GM12878 (cell line): Measurements from ENCODE around the gene CCDC18. TPM values are rescaled to one million over a fixed set of nuclear protein-coding genes. Genes with fewer than 3 reads are reported as not detected.

Experiments
- ATAC-seq: fragments of 200-7000 bp; cut with Tn5 transposase; 3 replicates; pipeline ENCODE4 v1.9.1; 2020; ENCODE audit warnings: mild to moderate bottlenecking, moderate library complexity
- BruUV-seq: library from RNA; stranded (reverse); fragments of 400-500 nt; replicated peaks from 2 replicates; lab custom pipeline; 2021; lab: Mats Ljungman, UMichigan
- CTCF ChIA-PET: fragments of 300-600 bp; sonication (Branson Sonifier 250); formaldehyde crosslinking; extraction: SDS; loops from one replicate; lab custom pipeline; 2021; ENCODE audit warnings: inconsistent platforms; lab: Yijun Ruan, JAX
- POLR2A ChIA-PET: fragments of 350-600 bp; formaldehyde crosslinking; extraction: SDS; loops from one replicate; lab custom pipeline; 2021; ENCODE audit warnings: inconsistent platforms; lab: Charles Lee
- RAD21 ChIA-PET: fragments of 300-600 bp; sonication (Branson Sonifier 250); formaldehyde crosslinking; loops from one replicate; lab custom pipeline; 2023; ENCODE audit warnings: antibody characterized with exemption; ENCODE audit not compliant: unreplicated experiment; lab: Charles Lee
- SMC1A ChIA-PET: fragments of 300-600 bp; sonication (Branson Sonifier 250); formaldehyde crosslinking; loops from one replicate; lab custom pipeline; 2023; ENCODE audit not compliant: unreplicated experiment, uncharacterized antibody; lab: Charles Lee
- DNase-seq: peaks from one replicate; pipeline ENCODE4 v3.0.0-alpha.2; 2011; ENCODE audit warnings: low read depth, low spot score
- FAIRE-seq: peaks from 3 replicates; lab custom pipeline; 2011; peaks lifted over from hg19 to GRCh38; lab: Jason Lieb, UNC
- H2AFZ ChIP-seq: 2 replicates; pipeline ENCODE4 v1.6.0; 2011; ENCODE audit warnings: low read depth, low read length, control low read depth; ENCODE audit not compliant: control insufficient read depth
- H3K27ac ChIP-seq: 2 replicates; pipeline ENCODE4 v1.5.1; 2011; ENCODE audit warnings: control low read depth; ENCODE audit not compliant: control insufficient read depth, insufficient read depth
- H3K27me3 ChIP-seq, 2 experiments: replicated peaks in 1 of 2; 2 replicates each; pipeline versions ENCODE4 v1.6.0 to v1.6.1; 2011; ENCODE audit warnings: low read length in 1 of 2; ENCODE audit not compliant: control insufficient read depth in 2 of 2, insufficient read depth in 2 of 2
- H3K36me3 ChIP-seq, 2 experiments: 2 replicates each; pipeline ENCODE4 v1.5.1; 2011; ENCODE audit warnings: low read length in 1 of 2; ENCODE audit not compliant: control insufficient read depth in 2 of 2, insufficient read depth in 2 of 2
- H3K4me1 ChIP-seq: 2 replicates; pipeline ENCODE4 v1.6.1; 2011; ENCODE audit warnings: mild to moderate bottlenecking, low read length, moderate library complexity, mixed read lengths; ENCODE audit not compliant: control insufficient read depth, insufficient read depth
- H3K4me2 ChIP-seq: 2 replicates; pipeline ENCODE4 v1.6.0; 2011; ENCODE audit warnings: control low read depth; ENCODE audit not compliant: control insufficient read depth, insufficient read depth
- H3K4me3 ChIP-seq: fragments of 200-600 bp; sonication (generic); 2 replicates; pipeline ENCODE4 v1.5.1; 2016
- H3K79me2 ChIP-seq: 2 replicates; pipeline ENCODE4 v1.6.0; 2011; ENCODE audit warnings: low read length; ENCODE audit not compliant: control insufficient read depth, insufficient read depth
- H3K9ac ChIP-seq: 2 replicates; pipeline ENCODE4 v1.8.0; 2011; ENCODE audit warnings: low read length, control low read depth, mixed read lengths; ENCODE audit not compliant: control insufficient read depth, insufficient read depth
- H3K9me3 ChIP-seq: replicated peaks from 3 replicates; pipeline ENCODE4 v1.5.1; 2011; ENCODE audit warnings: mild to moderate bottlenecking, low read length; ENCODE audit not compliant: control insufficient read depth, insufficient read depth
- H4K20me1 ChIP-seq: 2 replicates; pipeline ENCODE4 v1.6.0; 2011; ENCODE audit not compliant: control insufficient read depth, insufficient read depth
- BHLHE40 ChIP-seq, 2 experiments: fragments of 450-650 bp in 1 of 2; IDR thresholded peaks; 2 replicates each; pipeline ENCODE4 v1.6.1; 2011 to 2017; ENCODE audit warnings: low read depth in 2 of 2, borderline replicate concordance in 1 of 2, improper control_type of control experiment in 1 of 2, low read length in 1 of 2, mild to moderate bottlenecking in 1 of 2
- GATAD2B ChIP-seq: fragments of 450-650 bp; conservative IDR thresholded peaks from 2 replicates; pipeline ENCODE4 v1.6.1; 2017; ENCODE audit warnings: low read depth, mild to moderate bottlenecking, moderate library complexity
- HDAC2 ChIP-seq: fragments of 200-600 bp; sonication (generic); IDR thresholded peaks from 2 replicates; pipeline ENCODE4 v1.6.1; 2017
- LARP7 ChIP-seq: fragments of 450-650 bp; IDR thresholded peaks from 2 replicates; pipeline ENCODE4 v1.6.1; 2017; ENCODE audit warnings: mild to moderate bottlenecking
- SREBF1 ChIP-seq: IDR thresholded peaks from 2 replicates; pipeline ENCODE4 v1.6.1; 2012; ENCODE audit warnings: mild to moderate bottlenecking, low read length
- TCF7 ChIP-seq: IDR thresholded peaks from 2 replicates; pipeline ENCODE4 v1.6.1; 2014; ENCODE audit warnings: antibody characterized with exemption, borderline replicate concordance
- ZNF274 ChIP-seq: IDR thresholded peaks from one replicate; pipeline ENCODE4 v1.8.0; 2011; ENCODE audit not compliant: insufficient read length, insufficient read depth
- WGBS: methylation state at CpG from one replicate; pipeline ENCODE4 v1.1.6; 2016; ENCODE audit warnings: low lambda C conversion rate; ENCODE audit not compliant: insufficient replicate concordance, insufficient coverage; ENCODE audit errors: missing lambda C conversion rate; 5-methylcytosine and 5-hydroxymethylcytosine counted together
- in situ Hi-C: fragments of 300-500 bp; cut with MboI; formaldehyde crosslinking; loops from 9 replicates; pipeline ENCODE4 v1.14.3; 2018; ENCODE audit warnings: mixed read lengths
- intact Hi-C: fragments of 100-400 bp; cut with micrococcal nuclease; formaldehyde crosslinking; loops from one replicate; pipeline ENCODE4 v1.14.2; 2022; ENCODE audit not compliant: unreplicated experiment
- polyA plus RNA-seq, 11 experiments: library from polyadenylated mRNA; depleted of rRNA in 4 of 11; unstranded in 6 of 11; stranded (reverse) in 5 of 11; fragments of >200 nt; fragmentation: Nextera tagmentation in 4 of 11; fragmentation: Illumina TruSeq in 1 of 11; extraction: Ambion mirVana in 4 of 11; extraction: Trizol in 1 of 11; gene quantifications; 1 replicate in 1 of 11; 2 replicates in 10 of 11; pipeline versions ENCODE4 v1.2.1 to v1.2.3, GENCODE V29; 2011 to 2016; ENCODE audit warnings: inconsistent platforms in 2 of 11, missing spikeins in 2 of 11, low read depth in 1 of 11
- total RNA-seq, 4 experiments: library from RNA; depleted of rRNA in 3 of 4; stranded (reverse); fragments of >200 nt in 3 of 4; fragmentation: Illumina TruSeq in 1 of 4; extraction: Trizol in 1 of 4; gene quantifications; 2 replicates each; pipeline versions ENCODE4 v1.2.1 to v1.2.3, GENCODE V29; 2013 to 2021
- TF ChIP-seq, protein P1 (sequence below): fragments of 150-350 bp; IDR thresholded peaks from 2 replicates; pipeline ENCODE4 v1.6.1; 2016; ENCODE audit warnings: low read depth, low read length
- TF ChIP-seq, protein P2 (sequence below): fragments of 450-650 bp; formaldehyde crosslinking; IDR thresholded peaks from 2 replicates; pipeline ENCODE4 v1.4.0; 2022; ENCODE audit warnings: mild to moderate bottlenecking, moderate library complexity
- TF ChIP-seq, protein P3 (sequence below): fragments of 450-650 bp; IDR thresholded peaks from 2 replicates; pipeline ENCODE4 v1.6.1; 2018; ENCODE audit warnings: borderline replicate concordance, mild to moderate bottlenecking; ENCODE audit not compliant: partially characterized antibody
- TF ChIP-seq, protein P4 (sequence below): fragments of 450-650 bp; formaldehyde crosslinking; IDR thresholded peaks from 2 replicates; pipeline ENCODE4 v1.4.0; 2020; ENCODE audit warnings: mild to moderate bottlenecking, moderate library complexity

The CCDC18 gene
- total and polyA plus RNA-seq, 10 of the 15 experiments (the other 5 are each of a cell fraction or from before 2014, with no cell fraction given): 15.6 to 34.9 (median 19.5) TPM

DNA sequence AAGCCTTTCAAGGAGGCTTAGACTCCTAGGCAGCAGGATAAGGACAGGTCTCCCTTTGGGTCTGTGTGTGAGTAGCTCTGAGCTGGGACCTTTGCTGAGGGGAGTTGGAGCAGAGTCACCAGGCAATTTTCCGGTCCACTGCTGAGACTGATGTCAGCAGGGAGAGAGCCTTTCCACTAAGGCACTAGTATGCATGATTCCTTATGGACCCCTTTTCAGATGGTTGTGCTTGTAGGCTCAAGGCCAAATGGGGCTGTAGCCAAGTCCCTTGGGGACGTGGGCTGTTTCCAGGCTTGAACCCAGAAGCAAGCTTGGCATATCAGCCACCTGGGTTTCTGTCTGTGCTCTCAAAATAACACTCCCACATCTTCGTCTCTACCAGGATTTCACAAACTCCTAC lies 73.0 kb downstream of the CCDC18 start:
- in situ Hi-C loops (no loop called here), intact Hi-C loops (no loop called here)
- CTCF ChIA-PET: interaction anchor here (1.2 to 2.8 kb wide), 2 partner anchors 51 to 173 kb away, joined by 4 to 6 read pairs; no protein-coding TSS in a partner anchor
- POLR2A ChIA-PET: no interaction called here
- Histone ChIP-seq H3K9ac (no peak overlapping the region), H2AFZ (no peak overlapping the region), H3K4me3 (no peak overlapping the region), H3K4me1 (no peaks in the 10 kb centered on the region; the same call in 1 of the 2 replicates), H3K36me3 (peaks cover 0 to 21% of the 10 kb centered on the region in 2 experiments; a peak in 3 of 4 replicates), H4K20me1 (no peaks in the 10 kb centered on the region), H3K27me3 (no peaks in the 10 kb centered on the region), H3K27ac (no peak overlapping the region), H3K9me3 (peaks cover 9% of the 10 kb centered on the region), H3K4me2 (no peak overlapping the region), H3K79me2 (no peaks in the 10 kb centered on the region; the same call in 1 of the 2 replicates)
- no TSS peak for BruUV-seq
- FAIRE-seq: no peak
- no peak for ATAC-seq
- RAD21 ChIA-PET: interaction anchor here (0.6 kb wide), 1 partner anchor 168 kb away, joined by 3 read pairs; no protein-coding TSS in a partner anchor
- no peak for DNase-seq
- 72% methylated on average over 3 of the region's 3 CpGs for WGBS
- SMC1A ChIA-PET: interaction anchor here (0.9 kb wide), 1 partner anchor 48 kb away, joined by 4 read pairs; no protein-coding TSS in a partner anchor
- no peak for TF ChIP-seq SREBF1
- TF ChIP-seq HDAC2: no peak
- TF ChIP-seq, protein P1, sequence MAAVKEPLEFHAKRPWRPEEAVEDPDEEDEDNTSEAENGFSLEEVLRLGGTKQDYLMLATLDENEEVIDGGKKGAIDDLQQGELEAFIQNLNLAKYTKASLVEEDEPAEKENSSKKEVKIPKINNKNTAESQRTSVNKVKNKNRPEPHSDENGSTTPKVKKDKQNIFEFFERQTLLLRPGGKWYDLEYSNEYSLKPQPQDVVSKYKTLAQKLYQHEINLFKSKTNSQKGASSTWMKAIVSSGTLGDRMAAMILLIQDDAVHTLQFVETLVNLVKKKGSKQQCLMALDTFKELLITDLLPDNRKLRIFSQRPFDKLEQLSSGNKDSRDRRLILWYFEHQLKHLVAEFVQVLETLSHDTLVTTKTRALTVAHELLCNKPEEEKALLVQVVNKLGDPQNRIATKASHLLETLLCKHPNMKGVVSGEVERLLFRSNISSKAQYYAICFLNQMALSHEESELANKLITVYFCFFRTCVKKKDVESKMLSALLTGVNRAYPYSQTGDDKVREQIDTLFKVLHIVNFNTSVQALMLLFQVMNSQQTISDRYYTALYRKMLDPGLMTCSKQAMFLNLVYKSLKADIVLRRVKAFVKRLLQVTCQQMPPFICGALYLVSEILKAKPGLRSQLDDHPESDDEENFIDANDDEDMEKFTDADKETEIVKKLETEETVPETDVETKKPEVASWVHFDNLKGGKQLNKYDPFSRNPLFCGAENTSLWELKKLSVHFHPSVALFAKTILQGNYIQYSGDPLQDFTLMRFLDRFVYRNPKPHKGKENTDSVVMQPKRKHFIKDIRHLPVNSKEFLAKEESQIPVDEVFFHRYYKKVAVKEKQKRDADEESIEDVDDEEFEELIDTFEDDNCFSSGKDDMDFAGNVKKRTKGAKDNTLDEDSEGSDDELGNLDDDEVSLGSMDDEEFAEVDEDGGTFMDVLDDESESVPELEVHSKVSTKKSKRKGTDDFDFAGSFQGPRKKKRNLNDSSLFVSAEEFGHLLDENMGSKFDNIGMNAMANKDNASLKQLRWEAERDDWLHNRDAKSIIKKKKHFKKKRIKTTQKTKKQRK: no peak
- no peak for TF ChIP-seq BHLHE40 (IDR thresholded peaks at IDR 0.05; ENCODE audit: borderline replicate concordance in 1 of 2, low read depth in 2 of 2, low read length in 1 of 2)
- no peak for TF ChIP-seq ZNF274
- no peak for TF ChIP-seq LARP7
- TF ChIP-seq, protein P2, sequence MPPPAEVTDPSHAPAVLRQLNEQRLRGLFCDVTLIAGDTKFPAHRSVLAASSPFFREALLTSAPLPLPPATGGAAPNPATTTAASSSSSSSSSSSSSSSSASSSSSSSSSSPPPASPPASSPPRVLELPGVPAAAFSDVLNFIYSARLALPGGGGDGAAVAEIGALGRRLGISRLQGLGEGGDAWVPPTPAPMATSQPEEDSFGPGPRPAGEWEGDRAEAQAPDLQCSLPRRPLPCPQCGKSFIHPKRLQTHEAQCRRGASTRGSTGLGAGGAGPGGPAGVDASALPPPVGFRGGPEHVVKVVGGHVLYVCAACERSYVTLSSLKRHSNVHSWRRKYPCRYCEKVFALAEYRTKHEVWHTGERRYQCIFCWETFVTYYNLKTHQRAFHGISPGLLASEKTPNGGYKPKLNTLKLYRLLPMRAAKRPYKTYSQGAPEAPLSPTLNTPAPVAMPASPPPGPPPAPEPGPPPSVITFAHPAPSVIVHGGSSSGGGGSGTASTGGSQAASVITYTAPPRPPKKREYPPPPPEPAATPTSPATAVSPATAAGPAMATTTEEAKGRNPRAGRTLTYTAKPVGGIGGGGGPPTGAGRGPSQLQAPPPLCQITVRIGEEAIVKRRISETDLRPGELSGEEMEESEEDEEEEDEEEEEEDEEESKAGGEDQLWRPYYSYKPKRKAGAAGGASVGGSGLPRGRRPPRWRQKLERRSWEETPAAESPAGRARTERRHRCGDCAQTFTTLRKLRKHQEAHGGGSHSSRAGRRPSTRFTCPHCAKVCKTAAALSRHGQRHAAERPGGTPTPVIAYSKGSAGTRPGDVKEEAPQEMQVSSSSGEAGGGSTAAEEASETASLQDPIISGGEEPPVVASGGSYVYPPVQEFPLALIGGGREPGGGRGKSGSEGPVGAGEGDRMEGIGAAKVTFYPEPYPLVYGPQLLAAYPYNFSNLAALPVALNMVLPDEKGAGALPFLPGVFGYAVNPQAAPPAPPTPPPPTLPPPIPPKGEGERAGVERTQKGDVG (CRISPR knock-in tag): no peak
- TF ChIP-seq, protein P3, sequence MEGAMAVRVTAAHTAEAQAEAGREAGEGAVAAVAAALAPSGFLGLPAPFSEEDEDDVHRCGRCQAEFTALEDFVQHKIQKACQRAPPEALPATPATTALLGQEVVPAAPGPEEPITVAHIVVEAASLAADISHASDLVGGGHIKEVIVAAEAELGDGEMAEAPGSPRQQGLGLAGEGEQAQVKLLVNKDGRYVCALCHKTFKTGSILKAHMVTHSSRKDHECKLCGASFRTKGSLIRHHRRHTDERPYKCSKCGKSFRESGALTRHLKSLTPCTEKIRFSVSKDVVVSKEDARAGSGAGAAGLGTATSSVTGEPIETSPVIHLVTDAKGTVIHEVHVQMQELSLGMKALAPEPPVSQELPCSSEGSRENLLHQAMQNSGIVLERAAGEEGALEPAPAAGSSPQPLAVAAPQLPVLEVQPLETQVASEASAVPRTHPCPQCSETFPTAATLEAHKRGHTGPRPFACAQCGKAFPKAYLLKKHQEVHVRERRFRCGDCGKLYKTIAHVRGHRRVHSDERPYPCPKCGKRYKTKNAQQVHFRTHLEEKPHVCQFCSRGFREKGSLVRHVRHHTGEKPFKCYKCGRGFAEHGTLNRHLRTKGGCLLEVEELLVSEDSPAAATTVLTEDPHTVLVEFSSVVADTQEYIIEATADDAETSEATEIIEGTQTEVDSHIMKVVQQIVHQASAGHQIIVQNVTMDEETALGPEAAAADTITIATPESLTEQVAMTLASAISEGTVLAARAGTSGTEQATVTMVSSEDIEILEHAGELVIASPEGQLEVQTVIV: no peak
- TF ChIP-seq, protein P4, sequence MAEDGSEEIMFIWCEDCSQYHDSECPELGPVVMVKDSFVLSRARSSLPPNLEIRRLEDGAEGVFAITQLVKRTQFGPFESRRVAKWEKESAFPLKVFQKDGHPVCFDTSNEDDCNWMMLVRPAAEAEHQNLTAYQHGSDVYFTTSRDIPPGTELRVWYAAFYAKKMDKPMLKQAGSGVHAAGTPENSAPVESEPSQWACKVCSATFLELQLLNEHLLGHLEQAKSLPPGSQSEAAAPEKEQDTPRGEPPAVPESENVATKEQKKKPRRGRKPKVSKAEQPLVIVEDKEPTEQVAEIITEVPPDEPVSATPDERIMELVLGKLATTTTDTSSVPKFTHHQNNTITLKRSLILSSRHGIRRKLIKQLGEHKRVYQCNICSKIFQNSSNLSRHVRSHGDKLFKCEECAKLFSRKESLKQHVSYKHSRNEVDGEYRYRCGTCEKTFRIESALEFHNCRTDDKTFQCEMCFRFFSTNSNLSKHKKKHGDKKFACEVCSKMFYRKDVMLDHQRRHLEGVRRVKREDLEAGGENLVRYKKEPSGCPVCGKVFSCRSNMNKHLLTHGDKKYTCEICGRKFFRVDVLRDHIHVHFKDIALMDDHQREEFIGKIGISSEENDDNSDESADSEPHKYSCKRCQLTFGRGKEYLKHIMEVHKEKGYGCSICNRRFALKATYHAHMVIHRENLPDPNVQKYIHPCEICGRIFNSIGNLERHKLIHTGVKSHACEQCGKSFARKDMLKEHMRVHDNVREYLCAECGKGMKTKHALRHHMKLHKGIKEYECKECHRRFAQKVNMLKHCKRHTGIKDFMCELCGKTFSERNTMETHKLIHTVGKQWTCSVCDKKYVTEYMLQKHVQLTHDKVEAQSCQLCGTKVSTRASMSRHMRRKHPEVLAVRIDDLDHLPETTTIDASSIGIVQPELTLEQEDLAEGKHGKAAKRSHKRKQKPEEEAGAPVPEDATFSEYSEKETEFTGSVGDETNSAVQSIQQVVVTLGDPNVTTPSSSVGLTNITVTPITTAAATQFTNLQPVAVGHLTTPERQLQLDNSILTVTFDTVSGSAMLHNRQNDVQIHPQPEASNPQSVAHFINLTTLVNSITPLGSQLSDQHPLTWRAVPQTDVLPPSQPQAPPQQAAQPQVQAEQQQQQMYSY (CRISPR knock-in tag): no peak
- TF ChIP-seq GATAD2B: no peak
- no peak for TF ChIP-seq TCF7
